H1 (cell line): Measurements from ENCODE around the gene LRP8. TPM values are rescaled to one million over a fixed set of nuclear protein-coding genes. Genes with fewer than 3 reads are reported as not detected.

Source experiments
- E2F6 ChIP-seq: IDR thresholded peaks from 2 replicates; pipeline ENCODE4 v1.6.1; 2012; ENCODE audit warnings: inconsistent platforms
- POLR2A ChIP-seq, 2 experiments: IDR thresholded peaks; 1 replicate in 1 of 2; 2 replicates in 1 of 2; pipeline ENCODE4 v1.6.1; 2011; ENCODE audit warnings: low read depth in 2 of 2, low read length in 2 of 2, mild to moderate bottlenecking in 2 of 2; ENCODE audit errors: control extremely low read depth in 1 of 2
- TAF7 ChIP-seq: optimal IDR thresholded peaks from 2 replicates; pipeline ENCODE3; 2011; ENCODE audit warnings: low read depth, mild to moderate bottlenecking, inconsistent platforms, low read length, moderate library complexity, borderline replicate concordance
- TBP ChIP-seq: IDR thresholded peaks from 2 replicates; pipeline ENCODE4 v1.6.1; 2011; ENCODE audit warnings: low read depth, low read length, improper control_type of control experiment
- polyA plus RNA-seq, 7 experiments: library from polyadenylated mRNA; depleted of rRNA in 3 of 7; stranded (reverse) in 5 of 7; unstranded in 2 of 7; fragments of >200 nt in 5 of 7; fragments of 200-250 nt in 2 of 7; gene quantifications; 1 replicate in 5 of 7; 2 replicates in 1 of 7; 4 replicates in 1 of 7; pipeline versions ENCODE4 v1.2.1 to v1.2.3, GENCODE V29; 2011 to 2013; ENCODE audit warnings: missing spikeins in 2 of 7, mixed read lengths in 2 of 7
- total RNA-seq: library from RNA; stranded (reverse); fragmentation: NEBNext Ultra II Directional; extraction: Animal tissue kit (Norgen Biotek cat#: 25700); gene quantifications from 2 replicates; pipeline ENCODE4 v1.2.1, GENCODE V29; 2021

LRP8 gene
- total and polyA plus RNA-seq, 2 of the 8 experiments (the other 6 are each of a cell fraction or from before 2014, with no cell fraction given): 63.2 to 66.4 TPM

GRCh38 chr1:53281133-53281532 lies 46.7 kb downstream of the LRP8 start (continued):
- no peak for TF ChIP-seq E2F6
- no peak for TF ChIP-seq TAF7
- TF ChIP-seq POLR2A (IDR thresholded peaks at IDR 0.05; ENCODE audit: control extremely low read depth in 1 of 2, low read depth in 2 of 2, low read length in 2 of 2): no peak
- no peak for TF ChIP-seq TBP
- TF ChIP-seq, all 59 proteins: peak for 0
